Activated CD4-positive, alpha-beta T cell treated with anti-CD3 and anti-CD28 coated beads, Interleukin-2, amount 50 U/mL, for 1 hour (primary cell): ENCODE data around the gene MYO10.

Experiments
- DNase-seq: peaks from one replicate; pipeline ENCODE4 v3.0.0-alpha.2; 2020

The MYO10 gene

DNA sequence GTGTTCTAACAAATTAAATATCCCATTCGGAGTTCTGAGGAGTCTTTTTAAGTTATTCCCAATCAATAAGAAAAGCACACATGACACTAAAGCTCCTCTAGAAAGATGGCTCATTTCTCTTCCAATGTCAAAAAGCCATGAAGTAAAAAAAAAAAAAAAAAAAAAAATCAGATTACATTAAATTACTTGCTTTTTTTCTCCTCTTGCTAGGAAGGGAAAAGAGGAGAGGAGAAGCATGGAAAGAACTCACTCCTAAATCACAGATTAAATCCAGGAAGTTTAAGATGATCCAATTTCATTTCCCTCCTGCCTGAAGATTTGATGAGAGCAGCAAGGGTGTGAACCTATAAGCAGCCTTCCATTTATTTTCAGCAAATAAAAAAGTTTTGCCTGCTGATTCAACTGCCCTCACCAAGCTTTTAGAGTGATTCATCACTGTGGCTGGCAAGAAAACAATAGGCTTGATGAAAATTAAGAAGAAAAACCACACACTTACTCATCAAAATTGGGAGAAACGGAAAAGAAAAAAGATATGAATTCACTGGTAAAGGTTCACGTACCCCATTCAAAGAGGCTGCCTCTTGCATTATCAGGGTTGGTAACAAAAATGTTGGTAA is 19.7 kb downstream of the MYO10 start:
- no peak for DNase-seq

DNA sequence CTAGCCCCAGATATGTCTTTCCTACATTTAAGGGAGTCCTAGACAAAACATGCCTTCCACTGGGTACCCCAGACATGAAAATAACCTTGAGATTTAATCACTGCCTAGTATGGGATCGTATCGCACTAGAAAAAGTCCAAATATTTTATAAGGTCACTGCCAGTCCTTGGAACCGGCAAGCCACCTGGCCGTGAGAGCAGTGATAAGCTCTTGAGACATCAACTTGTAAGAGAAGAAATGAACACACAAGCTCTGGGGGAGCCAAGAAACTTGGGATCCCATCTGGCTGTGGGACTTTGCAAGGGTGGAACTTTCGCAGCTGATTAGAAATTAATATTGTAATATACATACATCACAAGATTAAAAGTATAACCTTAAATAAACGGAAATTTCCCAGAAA is 21.5 kb downstream of the MYO10 start:
- DNase-seq: no peak

DNA sequence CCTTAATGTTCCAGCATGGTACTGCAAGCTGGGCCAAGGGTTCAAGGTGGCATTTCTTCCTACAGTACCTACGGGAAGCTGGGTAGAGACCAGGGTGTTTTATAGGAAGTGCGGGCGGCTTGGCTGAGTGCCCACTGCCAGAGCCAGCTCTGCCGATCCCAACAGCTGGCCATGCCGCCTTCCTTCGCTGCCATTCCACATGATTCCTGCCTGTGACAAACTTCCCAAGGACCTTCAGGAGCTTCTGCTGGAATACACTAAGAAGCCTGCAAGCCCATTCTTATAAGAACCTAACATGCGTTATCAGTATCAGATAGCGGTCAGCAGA is 22.0 kb downstream of the MYO10 start:
- no peak for DNase-seq

DNA sequence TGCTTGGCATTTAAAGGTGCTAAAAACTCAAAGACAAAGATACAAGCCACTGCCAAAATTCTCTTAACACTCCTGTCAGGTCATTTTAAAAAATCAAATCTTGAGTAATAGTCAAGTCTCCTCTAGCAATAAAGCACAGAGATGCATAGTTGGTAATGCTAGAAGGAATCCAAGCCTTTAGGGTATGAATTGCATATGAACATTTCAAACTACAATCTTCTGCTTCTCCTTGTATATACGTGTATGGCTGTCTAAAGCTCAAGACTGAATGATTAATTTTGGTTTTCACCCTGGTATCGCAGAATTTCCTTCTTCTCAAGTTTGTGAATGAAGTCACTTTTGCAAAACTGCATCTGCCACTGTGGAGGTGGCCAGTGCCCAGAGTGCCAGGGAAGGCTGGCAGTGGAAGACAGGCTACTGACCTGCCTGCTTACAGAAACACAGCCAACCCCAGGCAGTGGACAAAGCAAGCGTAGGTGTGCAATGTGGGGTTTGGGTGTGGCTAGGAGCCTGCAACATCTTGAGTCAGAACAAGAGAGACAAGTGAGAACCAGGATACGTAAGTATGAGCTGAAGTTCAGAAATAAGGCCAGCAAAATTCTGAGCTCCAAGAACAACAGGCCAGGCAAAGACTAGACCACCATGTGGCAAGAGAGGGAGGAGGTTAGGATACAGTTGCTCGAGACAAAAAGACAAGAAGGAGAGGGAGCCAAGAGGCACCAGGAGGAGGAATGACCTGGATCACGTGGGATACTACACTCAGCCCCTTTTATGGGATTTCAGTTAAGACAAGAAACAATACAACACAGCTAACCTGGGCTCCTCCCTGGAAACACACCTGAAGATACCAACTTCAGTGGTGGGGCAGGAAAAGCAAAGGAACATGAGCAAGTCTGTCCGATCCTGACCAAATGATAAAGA is 22.6 kb downstream of the MYO10 start:
- DNase-seq: no peak

DNA sequence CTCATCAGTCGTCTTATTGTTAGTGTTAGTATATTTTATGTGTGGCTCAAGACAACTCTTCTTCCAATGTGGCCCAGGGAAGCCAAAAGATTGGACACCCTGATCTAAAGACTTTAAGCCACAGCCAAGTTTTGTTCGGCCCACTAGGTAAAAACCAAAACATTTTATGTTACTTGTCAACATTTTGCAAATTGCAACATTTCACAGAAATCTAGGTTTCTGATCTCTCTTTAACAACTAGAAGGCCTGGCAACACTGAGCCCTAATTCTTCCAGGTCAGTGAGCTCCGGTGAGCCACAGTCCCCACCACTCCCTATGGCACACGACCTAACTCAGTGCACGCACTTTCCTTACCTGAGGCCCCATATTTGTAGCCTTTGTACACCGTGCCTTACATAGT is 24.0 kb downstream of the MYO10 start:
- no peak for DNase-seq

DNA sequence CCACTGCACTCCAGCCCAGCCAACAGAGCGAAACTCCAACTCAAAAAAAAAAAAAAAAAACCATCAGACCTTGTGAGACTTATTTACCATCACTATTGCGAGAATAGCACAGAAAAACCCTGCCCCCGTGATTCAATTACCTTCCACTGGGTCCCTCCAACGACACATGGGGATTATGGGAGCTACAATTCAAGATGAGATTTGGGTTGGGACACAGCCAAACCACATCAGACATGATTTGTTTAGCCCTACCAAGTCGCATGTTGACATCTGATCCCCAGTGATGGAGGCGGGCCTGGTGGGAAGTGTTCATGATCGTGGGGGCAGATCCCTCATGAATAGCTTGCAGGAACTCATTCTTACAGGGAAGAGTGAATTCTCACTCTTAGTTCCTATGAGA is 26.6 kb downstream of the MYO10 start:
- no peak for DNase-seq

DNA sequence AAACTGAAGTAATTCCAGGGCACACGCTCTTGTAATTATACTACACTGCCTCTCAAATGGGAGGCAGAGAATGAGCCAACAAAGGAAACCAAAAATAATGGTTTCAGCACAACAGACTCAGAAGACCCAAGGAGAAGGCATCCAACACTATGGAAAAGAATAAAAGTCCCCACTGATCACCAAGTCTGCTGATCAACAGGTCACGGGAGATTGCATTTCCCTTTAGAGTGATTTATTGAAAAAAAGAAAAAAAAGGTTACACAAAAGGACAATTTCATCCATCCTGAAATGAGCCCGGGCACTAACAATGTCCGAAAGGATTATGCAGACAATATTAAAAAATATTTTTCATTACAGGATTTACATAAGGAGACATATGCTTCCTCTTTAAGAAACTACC is 28.8 kb downstream of the MYO10 start:
- DNase-seq: no peak

DNA sequence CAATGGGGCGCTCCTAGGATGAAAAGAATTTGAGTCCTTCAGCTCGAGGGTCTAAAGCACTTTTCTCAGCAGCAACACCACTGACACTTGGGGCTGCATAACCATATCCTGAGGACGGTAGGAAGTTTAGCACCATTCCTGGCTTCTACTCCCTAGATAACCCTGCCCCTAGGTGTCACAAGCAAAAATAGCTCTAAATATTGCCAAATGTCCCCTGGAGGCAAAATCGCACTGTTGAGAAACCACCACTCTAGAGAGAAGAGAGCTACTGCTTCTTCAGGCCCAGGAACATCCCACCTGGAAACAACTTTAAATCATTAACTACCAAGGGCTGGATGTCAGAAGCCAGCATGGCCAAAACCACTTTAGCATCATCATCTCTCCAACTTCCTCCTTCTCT is 29.8 kb downstream of the MYO10 start:
- no peak for DNase-seq

DNA sequence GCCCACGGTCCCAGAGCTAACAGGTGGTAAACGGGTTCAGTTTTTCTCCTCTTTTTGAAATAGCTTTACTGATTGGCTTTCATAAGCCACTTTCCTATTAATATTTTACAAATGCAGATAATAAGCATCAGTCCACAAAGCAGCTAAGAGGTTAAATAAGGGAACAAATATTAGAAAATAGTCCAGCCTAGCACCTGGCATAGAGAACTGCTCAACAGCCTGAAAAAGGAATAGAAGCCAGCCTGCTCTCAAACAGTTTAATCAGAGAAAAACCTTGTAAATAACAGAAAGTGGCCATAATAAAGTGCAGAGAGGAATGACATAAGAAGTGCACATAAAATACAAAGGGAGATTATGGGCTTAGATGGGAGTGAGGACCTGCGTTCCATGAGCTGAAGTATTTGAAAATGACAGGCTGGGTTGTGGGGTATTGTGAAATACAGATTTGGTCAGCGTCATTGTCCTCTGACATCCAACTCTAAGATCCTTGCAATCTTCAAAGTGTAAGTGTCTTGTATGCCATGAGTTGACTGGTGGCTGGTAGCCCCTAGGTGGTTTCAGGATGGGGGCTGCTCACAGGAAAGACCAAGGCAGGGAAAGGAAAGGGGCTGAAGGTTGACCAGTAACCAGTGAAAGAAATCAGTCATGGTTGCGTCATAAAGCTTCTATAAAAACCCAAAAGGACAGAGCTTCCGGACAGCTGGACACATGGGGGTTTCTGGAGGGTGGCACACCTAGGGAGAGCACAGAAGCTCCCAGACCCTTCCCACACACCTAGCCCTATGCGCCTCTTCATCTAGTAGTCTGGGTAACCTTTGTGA is 32.4 kb downstream of the MYO10 start:
- DNase-seq: no peak

DNA sequence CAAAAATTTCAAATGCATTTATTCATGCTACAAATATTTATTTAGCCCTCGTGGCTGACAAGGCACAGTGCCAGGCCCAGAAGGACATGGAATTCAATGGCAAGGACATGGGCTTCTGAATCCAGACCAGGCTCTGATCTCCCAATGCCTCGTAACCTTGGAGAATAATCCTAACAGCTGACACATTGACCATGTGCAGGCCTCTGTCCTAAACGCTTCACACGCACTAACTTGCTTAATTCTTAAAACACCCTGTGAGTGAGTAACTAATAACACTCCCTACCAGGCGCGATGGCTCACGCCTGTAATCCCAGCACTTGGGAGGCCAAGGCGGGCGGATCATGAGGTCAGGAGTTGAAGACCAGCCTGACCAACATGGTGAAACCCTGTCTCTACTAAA is 33.2 kb downstream of the MYO10 start:
- no peak for DNase-seq

DNA sequence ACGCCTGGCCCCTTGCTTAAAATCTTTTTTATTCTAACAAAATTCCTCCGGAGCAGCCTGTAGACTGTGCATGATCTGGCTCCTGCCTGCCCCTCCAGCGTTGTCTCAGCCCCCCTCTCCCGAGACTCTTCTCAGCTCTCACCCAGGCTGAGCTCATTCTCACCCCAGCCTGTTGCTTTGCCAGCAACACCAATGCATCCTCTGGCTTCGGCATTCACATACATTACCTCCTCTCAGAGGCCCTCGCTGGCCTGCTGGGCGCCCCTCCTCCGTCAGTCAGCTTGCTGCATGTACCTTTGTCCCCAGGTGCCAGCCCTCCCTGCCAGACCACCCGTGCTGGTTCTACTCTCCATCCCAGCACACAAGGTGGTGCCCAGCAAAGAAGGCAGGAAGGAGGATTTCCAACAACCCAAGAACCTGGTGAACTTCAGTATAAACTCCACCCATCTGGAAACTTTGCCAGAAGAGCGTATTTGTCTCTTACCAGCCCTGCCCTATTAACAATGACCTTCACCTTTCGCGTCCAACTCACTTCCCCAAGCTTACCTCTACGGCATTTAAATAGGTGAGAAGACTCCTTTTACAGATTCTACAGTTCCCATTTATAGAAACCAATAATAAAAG is 35.0 kb downstream of the MYO10 start:
- no peak for DNase-seq

DNA sequence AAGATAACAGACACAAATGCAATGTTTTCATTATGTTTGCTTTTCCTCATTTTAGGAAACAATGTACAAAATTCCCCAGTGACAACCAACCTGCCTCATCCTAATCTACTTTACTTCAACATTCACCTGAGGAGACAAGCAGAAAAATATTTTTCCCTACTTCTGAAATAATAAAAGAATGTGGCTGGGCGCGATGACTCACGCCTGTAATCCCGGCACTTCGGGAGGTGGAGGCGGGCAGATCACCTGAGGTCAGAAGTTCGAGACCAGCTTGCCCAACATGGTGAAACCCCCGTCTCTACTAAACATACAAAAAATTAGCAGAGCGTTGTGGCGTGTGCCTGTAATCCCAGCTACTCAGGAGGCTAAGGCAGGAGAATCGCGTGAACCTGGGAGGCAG is 36.9 kb downstream of the MYO10 start:
- no peak for DNase-seq

DNA sequence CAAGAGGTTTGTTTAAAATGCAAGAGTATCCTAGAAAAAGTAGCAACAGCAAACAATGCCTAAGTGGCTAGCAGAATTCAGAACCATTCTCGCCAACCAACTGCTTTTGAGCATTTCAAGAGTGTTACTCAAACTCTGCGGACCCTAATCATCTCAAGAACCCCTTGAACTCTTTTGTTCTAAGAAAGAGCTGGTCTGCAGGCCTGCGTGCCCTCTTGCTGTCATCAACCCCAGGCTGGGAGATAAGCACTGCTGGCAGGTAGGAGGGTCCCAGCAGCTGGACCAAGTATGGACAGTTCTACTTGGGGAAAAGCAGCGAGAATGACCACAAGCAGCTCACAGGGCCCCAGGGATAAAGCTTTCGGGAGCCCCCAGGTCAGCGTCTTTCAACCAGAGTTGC is 38.3 kb downstream of the MYO10 start:
- no peak for DNase-seq

DNA sequence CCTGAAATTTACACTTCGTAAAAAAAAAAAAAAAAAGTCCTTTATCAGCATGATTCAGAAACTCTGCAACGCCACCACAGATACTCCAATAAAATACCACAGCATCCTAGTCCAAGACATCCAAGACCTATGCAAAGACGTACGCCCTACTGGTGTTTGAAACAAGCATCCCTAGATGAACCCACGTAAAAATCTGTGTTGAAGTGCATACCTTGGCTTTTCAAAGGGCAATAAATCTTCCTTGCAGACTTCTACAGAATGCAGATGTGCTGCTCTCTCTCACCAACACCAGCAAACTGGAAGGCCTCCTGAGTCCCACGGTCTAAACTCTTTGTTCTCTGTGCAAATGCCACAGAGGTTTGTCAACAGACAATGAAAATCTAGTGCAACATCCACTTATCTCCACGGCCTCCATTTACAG is 38.8 kb downstream of the MYO10 start:
- DNase-seq: no peak

DNA sequence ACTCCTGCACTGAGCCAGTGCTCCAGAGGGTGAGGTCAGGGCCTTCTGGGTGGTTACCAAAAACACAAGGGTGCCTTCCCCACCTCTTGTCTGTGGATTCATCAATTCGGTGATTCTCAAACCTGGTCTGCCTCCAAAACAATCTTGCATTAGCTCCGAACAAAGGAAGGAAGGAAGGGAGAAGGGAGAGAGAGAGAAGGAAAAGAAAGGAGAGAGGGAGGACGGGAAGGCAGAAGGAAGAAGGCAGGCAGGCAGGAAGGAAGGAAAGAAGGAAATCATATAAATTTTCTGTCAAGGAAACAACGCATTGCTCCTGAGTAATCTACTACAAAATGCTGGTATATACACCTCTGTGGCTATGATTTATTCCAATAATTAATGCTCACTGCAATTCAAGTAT is 39.3 kb downstream of the MYO10 start:
- DNase-seq: no peak

DNA sequence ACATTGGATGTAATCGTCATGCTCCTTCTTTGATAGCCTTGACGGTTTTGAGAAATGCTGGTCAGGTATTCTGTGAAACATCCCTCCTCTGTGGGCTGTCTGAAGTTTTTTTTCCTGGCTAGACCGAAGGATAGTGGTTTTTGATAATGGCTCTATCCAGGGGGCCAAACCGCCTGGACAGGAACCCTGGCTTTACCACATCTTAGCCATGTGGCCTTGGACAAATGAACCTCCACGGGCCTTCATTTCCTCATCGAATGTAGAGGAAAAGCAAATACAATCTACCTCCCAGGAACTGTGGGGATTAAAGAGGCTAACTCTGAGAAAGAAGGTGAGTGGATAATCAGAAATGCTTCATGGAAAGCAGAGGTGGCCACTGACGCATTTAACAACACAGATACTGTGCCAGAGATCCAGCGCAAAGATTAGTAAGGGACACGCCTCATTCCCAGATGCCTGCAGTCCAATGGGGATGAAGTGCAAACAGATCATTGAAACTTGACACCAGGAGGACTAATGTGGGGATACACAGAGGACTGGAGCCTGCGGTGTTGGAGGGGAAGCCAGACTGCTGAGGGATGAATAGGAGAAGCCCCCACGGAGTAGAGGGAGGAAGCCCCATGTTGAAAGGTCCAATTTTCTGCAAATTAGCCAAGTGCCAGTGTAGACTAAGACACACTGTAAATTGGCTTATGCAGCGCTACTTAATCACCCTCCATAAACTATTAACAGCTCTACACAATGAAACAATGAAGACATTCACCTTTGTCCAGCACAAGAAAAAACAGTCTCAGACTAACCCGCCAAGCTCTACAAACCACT is 41.6 kb downstream of the MYO10 start:
- no peak for DNase-seq

DNA sequence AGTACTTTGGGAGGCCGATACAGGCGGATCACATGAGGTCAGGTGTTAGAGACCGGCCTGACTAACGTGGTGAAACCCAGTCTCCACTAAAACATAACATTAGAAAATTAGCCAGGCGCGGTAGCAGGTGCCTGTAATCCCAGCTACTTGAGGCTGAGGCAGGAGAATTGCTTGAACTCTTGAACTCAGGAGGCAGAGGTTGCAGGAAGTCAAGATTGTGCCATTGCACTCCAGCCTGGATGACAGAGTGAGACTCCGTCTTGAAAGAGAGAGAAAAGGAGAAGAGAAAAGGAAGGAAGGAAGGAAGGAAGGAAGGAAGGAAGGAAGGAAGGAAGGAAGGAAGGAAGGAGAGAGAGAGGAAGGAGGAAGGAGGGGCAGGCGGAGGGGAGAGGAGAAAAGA is 45.1 kb downstream of the MYO10 start:
- DNase-seq: no peak

DNA sequence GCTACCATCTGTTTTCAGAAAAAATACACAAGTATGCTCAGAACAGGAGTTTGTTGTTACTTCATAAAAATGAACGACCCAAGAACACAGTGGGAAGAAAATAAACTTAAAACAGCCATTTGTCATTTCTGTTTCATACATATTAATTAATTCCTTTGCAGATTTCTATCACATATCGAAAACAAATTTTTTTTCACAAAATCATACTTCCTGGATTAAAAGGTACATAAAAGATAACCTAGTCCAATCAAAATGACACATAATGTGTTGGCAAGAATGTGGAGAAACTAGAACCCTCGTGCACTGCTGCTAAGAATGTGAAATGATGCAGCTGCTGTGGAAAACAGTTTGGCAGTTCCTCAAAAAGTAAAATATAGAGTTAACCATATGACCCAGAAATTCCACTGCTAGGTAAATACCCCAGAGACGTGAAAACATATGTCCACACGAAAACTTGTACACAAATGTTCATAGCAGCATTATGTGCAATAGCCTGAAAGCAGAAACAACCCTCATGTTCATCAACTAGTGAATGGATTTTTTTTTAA is 46.0 kb downstream of the MYO10 start:
- no peak for DNase-seq

DNA sequence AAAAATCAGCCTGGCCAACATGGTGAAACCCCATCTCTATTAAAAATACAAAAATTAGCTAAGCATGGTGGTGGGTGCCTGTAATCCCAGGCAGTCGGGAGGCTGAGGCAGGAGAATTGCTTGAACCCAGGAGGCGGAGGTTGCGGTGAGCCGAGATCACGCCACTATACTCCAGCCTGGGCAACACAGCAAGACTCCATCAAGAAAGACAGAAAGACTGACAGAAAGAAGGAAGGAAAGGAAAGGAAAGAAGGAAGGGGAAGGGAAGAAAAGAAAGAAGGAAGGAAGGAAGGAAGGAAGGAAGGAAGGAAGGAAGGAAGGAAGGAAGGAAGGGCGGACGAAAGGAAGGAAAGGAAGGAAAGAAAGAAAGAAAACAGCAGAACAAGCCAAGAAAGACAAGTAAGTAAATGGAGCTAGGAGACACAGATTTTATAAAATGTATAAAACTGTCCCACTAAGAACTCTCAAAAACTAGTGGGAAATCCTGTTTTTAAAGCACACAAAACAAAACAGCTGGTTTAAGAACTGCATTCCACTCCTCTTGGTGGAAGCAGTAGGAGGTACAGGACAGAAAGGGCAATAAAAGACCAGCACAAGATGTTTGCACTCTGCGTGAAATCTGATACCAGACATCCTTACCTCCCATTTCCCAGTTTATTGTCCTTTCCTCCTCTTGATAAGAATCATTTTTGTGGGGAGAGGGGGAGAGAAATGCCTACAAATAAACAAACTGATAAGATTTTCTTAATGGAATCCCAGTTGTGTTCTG is 46.7 kb downstream of the MYO10 start:
- DNase-seq: no peak

DNA sequence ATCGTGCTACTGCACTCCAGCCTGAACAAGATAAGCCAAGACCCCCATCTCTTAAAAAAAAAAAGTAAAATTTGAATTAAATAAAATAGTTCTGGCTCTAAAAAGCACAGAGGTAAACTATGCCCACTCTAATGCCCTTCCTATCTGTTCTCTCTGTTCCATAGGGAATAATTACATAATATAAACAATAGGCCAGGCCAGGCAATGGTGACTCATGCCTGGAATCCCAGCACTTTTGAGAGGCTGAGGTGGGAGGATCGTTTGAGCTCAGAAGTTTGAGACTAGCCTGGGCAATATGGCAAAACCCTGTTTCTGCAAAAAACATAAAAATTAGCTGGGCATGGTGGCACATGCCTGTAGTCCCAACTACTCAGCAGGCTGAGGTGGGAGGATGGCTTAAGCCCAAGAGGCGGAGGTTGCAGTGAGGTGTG is 47.4 kb downstream of the MYO10 start:
- no peak for DNase-seq

DNA sequence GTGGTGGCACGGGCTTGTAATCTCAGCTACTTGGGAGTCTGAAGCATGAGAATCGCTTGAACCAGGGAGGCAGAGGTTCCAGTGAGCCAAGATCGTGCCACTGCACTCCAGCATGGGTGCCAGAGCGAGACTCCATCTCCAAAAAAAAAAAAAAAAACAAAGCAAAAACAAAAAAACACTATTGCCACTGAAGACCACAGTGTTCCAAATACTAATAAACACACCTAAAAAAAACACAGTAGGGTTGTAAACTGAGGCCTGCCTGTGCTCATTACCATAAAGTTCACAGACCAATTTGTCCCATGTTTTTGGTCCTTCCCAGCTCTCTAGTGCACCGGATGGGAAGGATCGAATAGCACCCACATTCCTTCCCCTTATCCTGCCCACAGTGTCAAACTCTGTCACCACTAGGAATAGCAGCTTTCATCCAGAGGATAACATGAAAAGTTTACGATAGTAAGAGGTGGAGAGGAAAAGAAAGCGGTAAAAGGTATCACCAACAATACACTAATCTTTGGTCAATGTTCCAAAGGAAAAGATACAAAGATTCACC is 49.2 kb downstream of the MYO10 start:
- no peak for DNase-seq
